ENCODE data around the gene TIAM2. TPM values are rescaled to one million over a fixed set of nuclear protein-coding genes. Genes with fewer than 3 reads are reported as not detected.

The TIAM2 gene
- total and polyA plus RNA-seq, 2 experiments from 2014 or later = 14.2 to 24.4 TPM

DNA sequence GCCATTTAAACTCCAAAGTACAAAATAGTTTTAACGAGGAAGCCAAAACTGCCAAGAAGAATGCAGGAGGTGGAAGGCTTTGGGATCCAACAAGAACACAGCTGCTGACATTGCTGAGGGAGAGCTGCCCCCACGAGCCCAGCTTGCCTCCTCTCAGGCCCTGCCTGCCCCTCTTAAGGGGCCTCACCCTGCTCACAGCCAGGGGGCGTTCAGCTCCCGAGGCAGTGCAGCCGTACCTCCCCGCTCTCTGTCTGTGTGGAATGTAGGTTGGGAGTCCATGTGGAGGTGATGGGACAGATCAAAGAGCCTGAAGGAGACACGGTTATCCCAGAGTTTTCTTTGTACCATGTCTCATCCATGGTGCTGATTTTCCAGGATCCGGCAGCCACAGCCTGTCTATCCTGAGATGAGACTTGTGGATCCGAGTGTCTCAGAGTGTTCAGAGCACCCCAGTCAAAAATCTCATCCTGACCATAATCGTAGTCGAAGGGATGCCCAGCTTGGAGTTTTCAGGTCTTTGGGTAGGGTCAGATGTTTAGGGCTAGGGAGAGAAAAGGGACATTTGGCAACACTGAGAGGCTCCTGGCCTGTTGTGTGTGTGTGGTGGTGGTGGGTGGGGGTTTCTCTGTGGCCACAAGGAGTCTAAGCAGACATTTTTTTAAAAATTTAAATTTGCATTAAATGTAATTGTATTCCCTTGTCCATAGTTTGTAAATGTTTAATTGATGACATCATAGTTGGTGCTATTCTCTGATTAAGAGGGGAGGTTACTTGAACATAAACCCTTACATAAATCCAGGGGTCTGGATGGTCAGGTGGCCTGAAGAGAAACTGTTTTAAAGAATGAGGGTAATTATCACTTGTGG, 157.3 kb downstream of the TIAM2 start (continued):
- TF ChIP-seq, protein P1, sequence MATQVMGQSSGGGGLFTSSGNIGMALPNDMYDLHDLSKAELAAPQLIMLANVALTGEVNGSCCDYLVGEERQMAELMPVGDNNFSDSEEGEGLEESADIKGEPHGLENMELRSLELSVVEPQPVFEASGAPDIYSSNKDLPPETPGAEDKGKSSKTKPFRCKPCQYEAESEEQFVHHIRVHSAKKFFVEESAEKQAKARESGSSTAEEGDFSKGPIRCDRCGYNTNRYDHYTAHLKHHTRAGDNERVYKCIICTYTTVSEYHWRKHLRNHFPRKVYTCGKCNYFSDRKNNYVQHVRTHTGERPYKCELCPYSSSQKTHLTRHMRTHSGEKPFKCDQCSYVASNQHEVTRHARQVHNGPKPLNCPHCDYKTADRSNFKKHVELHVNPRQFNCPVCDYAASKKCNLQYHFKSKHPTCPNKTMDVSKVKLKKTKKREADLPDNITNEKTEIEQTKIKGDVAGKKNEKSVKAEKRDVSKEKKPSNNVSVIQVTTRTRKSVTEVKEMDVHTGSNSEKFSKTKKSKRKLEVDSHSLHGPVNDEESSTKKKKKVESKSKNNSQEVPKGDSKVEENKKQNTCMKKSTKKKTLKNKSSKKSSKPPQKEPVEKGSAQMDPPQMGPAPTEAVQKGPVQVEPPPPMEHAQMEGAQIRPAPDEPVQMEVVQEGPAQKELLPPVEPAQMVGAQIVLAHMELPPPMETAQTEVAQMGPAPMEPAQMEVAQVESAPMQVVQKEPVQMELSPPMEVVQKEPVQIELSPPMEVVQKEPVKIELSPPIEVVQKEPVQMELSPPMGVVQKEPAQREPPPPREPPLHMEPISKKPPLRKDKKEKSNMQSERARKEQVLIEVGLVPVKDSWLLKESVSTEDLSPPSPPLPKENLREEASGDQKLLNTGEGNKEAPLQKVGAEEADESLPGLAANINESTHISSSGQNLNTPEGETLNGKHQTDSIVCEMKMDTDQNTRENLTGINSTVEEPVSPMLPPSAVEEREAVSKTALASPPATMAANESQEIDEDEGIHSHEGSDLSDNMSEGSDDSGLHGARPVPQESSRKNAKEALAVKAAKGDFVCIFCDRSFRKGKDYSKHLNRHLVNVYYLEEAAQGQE (IDR thresholded peaks at IDR 0.05; ENCODE audit: unreplicated experiment) = no peak
- TF ChIP-seq, protein P2, sequence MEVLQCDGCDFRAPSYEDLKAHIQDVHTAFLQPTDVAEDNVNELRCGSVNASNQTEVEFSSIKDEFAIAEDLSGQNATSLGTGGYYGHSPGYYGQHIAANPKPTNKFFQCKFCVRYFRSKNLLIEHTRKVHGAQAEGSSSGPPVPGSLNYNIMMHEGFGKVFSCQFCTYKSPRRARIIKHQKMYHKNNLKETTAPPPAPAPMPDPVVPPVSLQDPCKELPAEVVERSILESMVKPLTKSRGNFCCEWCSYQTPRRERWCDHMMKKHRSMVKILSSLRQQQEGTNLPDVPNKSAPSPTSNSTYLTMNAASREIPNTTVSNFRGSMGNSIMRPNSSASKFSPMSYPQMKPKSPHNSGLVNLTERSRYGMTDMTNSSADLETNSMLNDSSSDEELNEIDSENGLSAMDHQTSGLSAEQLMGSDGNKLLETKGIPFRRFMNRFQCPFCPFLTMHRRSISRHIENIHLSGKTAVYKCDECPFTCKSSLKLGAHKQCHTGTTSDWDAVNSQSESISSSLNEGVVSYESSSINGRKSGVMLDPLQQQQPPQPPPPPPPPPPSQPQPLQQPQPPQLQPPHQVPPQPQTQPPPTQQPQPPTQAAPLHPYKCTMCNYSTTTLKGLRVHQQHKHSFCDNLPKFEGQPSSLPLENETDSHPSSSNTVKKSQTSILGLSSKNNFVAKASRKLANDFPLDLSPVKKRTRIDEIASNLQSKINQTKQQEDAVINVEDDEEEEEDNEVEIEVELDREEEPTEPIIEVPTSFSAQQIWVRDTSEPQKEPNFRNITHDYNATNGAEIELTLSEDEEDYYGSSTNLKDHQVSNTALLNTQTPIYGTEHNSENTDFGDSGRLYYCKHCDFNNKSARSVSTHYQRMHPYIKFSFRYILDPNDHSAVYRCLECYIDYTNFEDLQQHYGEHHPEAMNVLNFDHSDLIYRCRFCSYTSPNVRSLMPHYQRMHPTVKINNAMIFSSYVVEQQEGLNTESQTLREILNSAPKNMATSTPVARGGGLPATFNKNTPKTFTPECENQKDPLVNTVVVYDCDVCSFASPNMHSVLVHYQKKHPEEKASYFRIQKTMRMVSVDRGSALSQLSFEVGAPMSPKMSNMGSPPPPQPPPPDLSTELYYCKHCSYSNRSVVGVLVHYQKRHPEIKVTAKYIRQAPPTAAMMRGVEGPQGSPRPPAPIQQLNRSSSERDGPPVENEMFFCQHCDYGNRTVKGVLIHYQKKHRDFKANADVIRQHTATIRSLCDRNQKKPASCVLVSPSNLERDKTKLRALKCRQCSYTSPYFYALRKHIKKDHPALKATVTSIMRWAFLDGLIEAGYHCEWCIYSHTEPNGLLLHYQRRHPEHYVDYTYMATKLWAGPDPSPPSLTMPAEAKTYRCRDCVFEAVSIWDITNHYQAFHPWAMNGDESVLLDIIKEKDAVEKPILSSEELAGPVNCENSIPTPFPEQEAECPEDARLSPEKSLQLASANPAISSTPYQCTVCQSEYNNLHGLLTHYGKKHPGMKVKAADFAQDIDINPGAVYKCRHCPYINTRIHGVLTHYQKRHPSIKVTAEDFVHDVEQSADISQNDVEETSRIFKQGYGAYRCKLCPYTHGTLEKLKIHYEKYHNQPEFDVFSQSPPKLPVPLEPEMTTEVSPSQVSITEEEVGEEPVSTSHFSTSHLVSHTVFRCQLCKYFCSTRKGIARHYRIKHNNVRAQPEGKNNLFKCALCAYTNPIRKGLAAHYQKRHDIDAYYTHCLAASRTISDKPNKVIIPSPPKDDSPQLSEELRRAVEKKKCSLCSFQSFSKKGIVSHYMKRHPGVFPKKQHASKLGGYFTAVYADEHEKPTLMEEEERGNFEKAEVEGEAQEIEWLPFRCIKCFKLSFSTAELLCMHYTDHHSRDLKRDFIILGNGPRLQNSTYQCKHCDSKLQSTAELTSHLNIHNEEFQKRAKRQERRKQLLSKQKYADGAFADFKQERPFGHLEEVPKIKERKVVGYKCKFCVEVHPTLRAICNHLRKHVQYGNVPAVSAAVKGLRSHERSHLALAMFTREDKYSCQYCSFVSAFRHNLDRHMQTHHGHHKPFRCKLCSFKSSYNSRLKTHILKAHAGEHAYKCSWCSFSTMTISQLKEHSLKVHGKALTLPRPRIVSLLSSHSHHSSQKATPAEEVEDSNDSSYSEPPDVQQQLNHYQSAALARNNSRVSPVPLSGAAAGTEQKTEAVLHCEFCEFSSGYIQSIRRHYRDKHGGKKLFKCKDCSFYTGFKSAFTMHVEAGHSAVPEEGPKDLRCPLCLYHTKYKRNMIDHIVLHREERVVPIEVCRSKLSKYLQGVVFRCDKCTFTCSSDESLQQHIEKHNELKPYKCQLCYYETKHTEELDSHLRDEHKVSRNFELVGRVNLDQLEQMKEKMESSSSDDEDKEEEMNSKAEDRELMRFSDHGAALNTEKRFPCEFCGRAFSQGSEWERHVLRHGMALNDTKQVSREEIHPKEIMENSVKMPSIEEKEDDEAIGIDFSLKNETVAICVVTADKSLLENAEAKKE (CRISPR knock-in tag; IDR thresholded peaks at IDR 0.05) = 0 out of 2 replicates have a peak, but pooled peaks have one; percentile 41
